Mesenchymal stem cell (in vitro differentiated cells and primary cell): ENCODE results near the gene FHIP1B.

Experiments used
- DNase-seq: peaks from one replicate; pipeline ENCODE4 v3.0.0-alpha.2; 2013
- H2AFZ ChIP-seq: one replicate; pipeline ENCODE4 v1.6.1; 2013; ENCODE audit warnings: low read depth, mild to moderate bottlenecking, control low read depth, inconsistent platforms, low read length, moderate library complexity
- H2AK5ac ChIP-seq: 2 replicates; pipeline ENCODE4 v1.6.1; 2013; ENCODE audit warnings: low read length, moderate library complexity, mild to moderate bottlenecking, inconsistent platforms; ENCODE audit not compliant: severe bottlenecking
- H2BK120ac ChIP-seq: one replicate; pipeline ENCODE4 v1.6.1; 2013; ENCODE audit warnings: low read depth, mild to moderate bottlenecking, inconsistent platforms, low read length, moderate library complexity
- H2BK12ac ChIP-seq, 2 experiments: one replicate each; pipeline ENCODE4 v1.6.1; 2013; ENCODE audit warnings: inconsistent platforms in 2 of 2, low read length in 2 of 2, mild to moderate bottlenecking in 2 of 2, moderate library complexity in 2 of 2, control low read depth in 1 of 2
- H2BK15ac ChIP-seq: one replicate; pipeline ENCODE4 v1.6.1; 2013; ENCODE audit warnings: mild to moderate bottlenecking, low read depth, inconsistent platforms; ENCODE audit not compliant: poor library complexity, severe bottlenecking
- H2BK5ac ChIP-seq: 2 replicates; pipeline ENCODE4 v1.6.1; 2013; ENCODE audit warnings: low read depth, mild to moderate bottlenecking, low read length, control low read depth, inconsistent platforms; ENCODE audit not compliant: poor library complexity, severe bottlenecking
- H3K14ac ChIP-seq, 2 experiments: one replicate each; pipeline ENCODE4 v1.6.1; 2013; ENCODE audit warnings: inconsistent platforms in 2 of 2, low read length in 2 of 2, control low read depth in 1 of 2, mild to moderate bottlenecking in 1 of 2, moderate library complexity in 1 of 2
- H3K18ac ChIP-seq, 2 experiments: one replicate each; pipeline ENCODE4 v1.6.1; 2013; ENCODE audit warnings: inconsistent platforms in 2 of 2, low read length in 2 of 2, control low read depth in 1 of 2, low read depth in 1 of 2, mild to moderate bottlenecking in 1 of 2
- H3K23ac ChIP-seq, 2 experiments: one replicate each; pipeline ENCODE4 v1.6.1; 2013; ENCODE audit warnings: inconsistent platforms in 2 of 2, low read length in 2 of 2, mild to moderate bottlenecking in 2 of 2, moderate library complexity in 2 of 2, control low read depth in 1 of 2
- H3K27ac ChIP-seq: 2 replicates; pipeline ENCODE4 v1.5.1; 2013; ENCODE audit warnings: mild to moderate bottlenecking, moderate library complexity, low read length, control low read depth, inconsistent platforms; ENCODE audit not compliant: poor library complexity, severe bottlenecking
- H3K27me3 ChIP-seq, 2 experiments: 2 replicates each; pipeline versions ENCODE4 v1.6.1 to v1.7.0; 2013; ENCODE audit warnings: low read length in 2 of 2, mild to moderate bottlenecking in 2 of 2, moderate library complexity in 2 of 2, control low read depth in 1 of 2, inconsistent platforms in 1 of 2; ENCODE audit not compliant: control insufficient read depth in 1 of 2, insufficient read depth in 1 of 2
- H3K36me3 ChIP-seq, 2 experiments: 2 replicates each; pipeline versions ENCODE4 v1.6.1 to v1.7.0; 2013; ENCODE audit warnings: low read length in 2 of 2, control low read depth in 1 of 2, inconsistent platforms in 1 of 2, low read depth in 1 of 2, mild to moderate bottlenecking in 1 of 2; ENCODE audit not compliant: insufficient read depth in 2 of 2, control insufficient read depth in 1 of 2
- H3K4ac ChIP-seq, 2 experiments: one replicate each; pipeline ENCODE4 v1.6.1; 2013; ENCODE audit warnings: inconsistent platforms in 2 of 2, low read length in 2 of 2, mild to moderate bottlenecking in 2 of 2, moderate library complexity in 2 of 2, control low read depth in 1 of 2, low read depth in 1 of 2
- H3K4me1 ChIP-seq: 2 replicates; pipeline ENCODE4 v1.6.1; 2013; ENCODE audit warnings: low read depth, low read length, control low read depth; ENCODE audit not compliant: control insufficient read depth, insufficient read depth
- H3K4me2 ChIP-seq: 2 replicates; pipeline ENCODE4 v1.6.1; 2013; ENCODE audit warnings: low read length, mild to moderate bottlenecking, inconsistent platforms; ENCODE audit not compliant: poor library complexity, severe bottlenecking
- H3K4me3 ChIP-seq, 2 experiments: 2 replicates each; pipeline versions ENCODE4 v1.5.1 to v1.7.0; 2013; ENCODE audit warnings: low read length in 2 of 2, mild to moderate bottlenecking in 2 of 2, control low read depth in 1 of 2, low read depth in 1 of 2; ENCODE audit not compliant: insufficient read depth in 1 of 2
- H3K79me1 ChIP-seq: replicated peaks from 2 replicates; pipeline ENCODE4 v1.6.1; 2013; ENCODE audit warnings: mild to moderate bottlenecking, control low read depth, low read length, inconsistent platforms; ENCODE audit not compliant: poor library complexity, severe bottlenecking
- H3K9ac ChIP-seq: 2 replicates; pipeline ENCODE4 v1.7.0; 2013; ENCODE audit warnings: mild to moderate bottlenecking, low read length, moderate library complexity
- H3K9me3 ChIP-seq: 2 replicates; pipeline ENCODE4 v1.7.0; 2013; ENCODE audit warnings: mild to moderate bottlenecking, low read length; ENCODE audit not compliant: control insufficient read depth
- H4K8ac ChIP-seq: one replicate; pipeline ENCODE4 v1.6.1; 2013; ENCODE audit warnings: inconsistent platforms, mild to moderate bottlenecking, low read length, moderate library complexity
- H4K91ac ChIP-seq: one replicate; pipeline ENCODE4 v1.6.1; 2013; ENCODE audit warnings: mild to moderate bottlenecking, low read length, inconsistent platforms
- WGBS: methylation state at CpG from one replicate; pipeline ENCODE4 v1.1.7; 2013; ENCODE audit warnings: mixed read lengths; 5-methylcytosine and 5-hydroxymethylcytosine counted together

Gene FHIP1B

GRCh38 chr11:6196396-6196795 lies 38.0 kb downstream of the FHIP1B start:
- Histone ChIP-seq H2AK5ac (no peak overlapping the region), H2BK12ac (no peak overlapping the region), H2BK120ac (no peak overlapping the region), H3K27ac (no peak overlapping the region), H3K4me2 (no peak overlapping the region), H3K4me1 (no peaks in the 10 kb centered on the region), H3K18ac (no peak overlapping the region), H2BK5ac (no peak overlapping the region), H3K9ac (no peak overlapping the region), H4K91ac (no peak overlapping the region), H2BK15ac (no peak overlapping the region), H4K8ac (no peak overlapping the region), H3K36me3 (peaks cover 0 to 4% of the 10 kb centered on the region in 2 experiments), H3K9me3 (no peaks in the 10 kb centered on the region), H3K14ac (no peak overlapping the region), H3K23ac (no peak overlapping the region), H2AFZ (no peak overlapping the region), H3K27me3 (no peaks in the 10 kb centered on the region), H3K79me1 (no peaks in the 10 kb centered on the region), H3K4me3 (no peak overlapping the region), H3K4ac (no peak overlapping the region)
- no peak for DNase-seq
- 57% methylated on average over 3 of the region's 4 CpGs for WGBS

- no peaks in the 10 kb centered on the region for H3K9me3 ChIP-seq
- no peak overlapping the region for H4K91ac ChIP-seq
- no peak overlapping the region for H2AFZ ChIP-seq
- H2BK15ac ChIP-seq = no peak overlapping the region
- DNase-seq = no peak
- H3K4me1 ChIP-seq = no peaks in the 10 kb centered on the region
- H2BK120ac ChIP-seq = no peak overlapping the region
- no peak overlapping the region for H3K4ac ChIP-seq
- no peak overlapping the region for H2AK5ac ChIP-seq
- H3K9ac ChIP-seq = no peak overlapping the region
- no peak overlapping the region for H4K8ac ChIP-seq
- H3K4me3 ChIP-seq = no peak overlapping the region
- no peak overlapping the region for H2BK5ac ChIP-seq
- H3K27ac ChIP-seq = no peak overlapping the region
- H3K27me3 ChIP-seq = no peaks in the 10 kb centered on the region
- no peaks in the 10 kb centered on the region for H3K79me1 ChIP-seq
- H3K4me2 ChIP-seq = no peak overlapping the region
- no peak overlapping the region for H3K14ac ChIP-seq
- H3K18ac ChIP-seq = no peak overlapping the region
- H3K36me3 ChIP-seq = no peaks in the 10 kb centered on the region
- no peak overlapping the region for H3K23ac ChIP-seq
- 27% methylated on average over 1 of the region's 1 CpG for WGBS
- no peak overlapping the region for H2BK12ac ChIP-seq
Measured at GRCh38 chr11:6194065-6194581, 40.3 kb downstream of the FHIP1B start.

- H4K91ac ChIP-seq = no peak overlapping the region
- H3K9me3 ChIP-seq = no peaks in the 10 kb centered on the region
- H2BK15ac ChIP-seq = no peak overlapping the region
- no peak overlapping the region for H3K23ac ChIP-seq
- H3K4ac ChIP-seq = no peak overlapping the region
- H3K4me3 ChIP-seq = no peak overlapping the region
- H3K27me3 ChIP-seq = no peaks in the 10 kb centered on the region
- H3K4me2 ChIP-seq = no peak overlapping the region
- H2AFZ ChIP-seq = no peak overlapping the region
- no peak overlapping the region for H2BK12ac ChIP-seq
- no peak overlapping the region for H3K18ac ChIP-seq
- no peak overlapping the region for H2BK5ac ChIP-seq
- no peak overlapping the region for H2BK120ac ChIP-seq
- no peak overlapping the region for H2AK5ac ChIP-seq
- no peak overlapping the region for H3K9ac ChIP-seq
- H3K14ac ChIP-seq = no peak overlapping the region
- DNase-seq = no peak
- no peaks in the 10 kb centered on the region for H3K79me1 ChIP-seq
- H3K36me3 ChIP-seq = no peaks in the 10 kb centered on the region
- no peak overlapping the region for H4K8ac ChIP-seq
- H3K4me1 ChIP-seq = no peaks in the 10 kb centered on the region
- H3K27ac ChIP-seq = no peak overlapping the region
Measured at GRCh38 chr11:6191742-6192141, 42.7 kb downstream of the FHIP1B start.

DNA sequence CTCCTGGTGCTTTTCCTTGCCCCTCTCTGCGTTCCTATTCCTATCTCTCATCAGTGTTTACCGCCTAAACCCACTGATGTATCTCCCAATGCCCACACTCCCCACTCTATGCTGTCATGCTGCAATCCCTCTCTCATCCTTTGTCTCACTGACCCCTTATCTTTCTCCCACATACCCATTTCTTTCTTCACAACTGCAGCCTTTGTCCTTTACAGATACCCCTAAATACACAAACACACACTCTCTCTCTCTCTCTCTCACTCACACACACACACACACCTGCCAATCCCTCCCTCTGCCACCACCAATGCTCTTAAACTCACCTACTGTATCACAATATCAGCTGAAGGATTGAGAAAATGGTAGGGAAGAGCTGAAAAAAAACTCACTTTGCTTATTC lies 59.0 kb downstream of the FHIP1B start:
- Histone ChIP-seq H2BK5ac (no peak overlapping the region), H3K4me2 (no peak overlapping the region)

More for the DNA sequence above, 59.0 kb downstream of the FHIP1B start:
- no peak overlapping the region for H3K4me3 ChIP-seq
- H3K14ac ChIP-seq = no peak overlapping the region
- no peak overlapping the region for H3K4ac ChIP-seq
- H4K8ac ChIP-seq = no peak overlapping the region
- H2BK15ac ChIP-seq = no peak overlapping the region
- WGBS = 38% methylated on average over 2 of the region's 2 CpGs
- H3K27me3 ChIP-seq = peaks cover 4 to 7% of the 10 kb centered on the region in 2 experiments
- no peaks in the 10 kb centered on the region for H3K4me1 ChIP-seq
- no peaks in the 10 kb centered on the region for H3K36me3 ChIP-seq
- H2BK120ac ChIP-seq = no peak overlapping the region
- H2BK12ac ChIP-seq = no peak overlapping the region
- no peak overlapping the region for H4K91ac ChIP-seq
- no peak overlapping the region for H3K9ac ChIP-seq
- H3K23ac ChIP-seq = no peak overlapping the region
- no peak overlapping the region for H2AFZ ChIP-seq
- no peak overlapping the region for H3K18ac ChIP-seq
- H3K9me3 ChIP-seq = no peaks in the 10 kb centered on the region
- H3K27ac ChIP-seq = no peak overlapping the region
- H3K79me1 ChIP-seq = no peaks in the 10 kb centered on the region
- H2AK5ac ChIP-seq = no peak overlapping the region
- DNase-seq = no peak
